CD4-positive, alpha-beta T cell treated with Interleukin-6 for 4 hours (primary cell): Measurements from ENCODE around the gene SNX9.
"Not testable (repeated sequence)": the region's sequence is repeated elsewhere in the genome, so short reads cannot be mapped to it uniquely, and the experiment has no call there.

ENCODE experiments used
- DNase-seq: peaks from one replicate; pipeline ENCODE4 v3.0.0-alpha.2; 2020; ENCODE audit warnings: mixed read lengths

Gene SNX9

GRCh38 chr6:157929076-157929475 lies 106.0 kb downstream of the SNX9 start:
- no peak for DNase-seq

- DNase-seq, result no peak
Observed at GRCh38 chr6:157929765-157930319, 106.8 kb downstream of the SNX9 start.

- no peak for DNase-seq
Observed at GRCh38 chr6:157935786-157936185, 112.7 kb downstream of the SNX9 start.

- no peak for DNase-seq
Observed at GRCh38 chr6:157937318-157937717, 114.3 kb downstream of the SNX9 start.

GRCh38 chr6:157937916-157938315 lies 114.9 kb downstream of the SNX9 start:
- no peak for DNase-seq

GRCh38 chr6:157940375-157941036 lies 117.5 kb downstream of the SNX9 start:
- DNase-seq, result not testable (repeated sequence)

- DNase-seq, result no peak
Observed at GRCh38 chr6:157941101-157941863, 118.2 kb downstream of the SNX9 start.

- DNase-seq, result no peak
Observed at GRCh38 chr6:157942351-157942750, 119.3 kb downstream of the SNX9 start.

- DNase-seq, result no peak
Observed at GRCh38 chr6:157943249-157943963, 120.4 kb downstream of the SNX9 start.

GRCh38 chr6:157943964-157944283 lies 120.9 kb downstream of the SNX9 start:
- no peak for DNase-seq

GRCh38 chr6:157944983-157945931 lies 122.2 kb downstream of the SNX9 start:
- no peak for DNase-seq

GRCh38 chr6:157946053-157946617 lies 123.1 kb downstream of the SNX9 start:
- DNase-seq, result no peak

- no peak for DNase-seq
Observed at GRCh38 chr6:157946865-157947532, 124.0 kb downstream of the SNX9 start.

GRCh38 chr6:157950899-157951298 lies 127.9 kb downstream of the SNX9 start:
- not testable (repeated sequence) for DNase-seq

GRCh38 chr6:157951828-157952227 lies 128.8 kb downstream of the SNX9 start:
- DNase-seq, result no peak

GRCh38 chr6:157952861-157953351 lies 129.9 kb downstream of the SNX9 start:
- no peak for DNase-seq

GRCh38 chr6:157953580-157954091 lies 130.6 kb downstream of the SNX9 start:
- DNase-seq, result no peak

GRCh38 chr6:157954150-157955117 lies 131.4 kb downstream of the SNX9 start:
- no peak for DNase-seq

GRCh38 chr6:157955675-157956074 lies 132.6 kb downstream of the SNX9 start:
- no peak for DNase-seq
